Stimulated activated CD8-positive, alpha-beta memory T cell treated with anti-CD3 and anti-CD28 coated beads, Interleukin-12 subunit alpha, Interleukin-12 subunit beta, amount 100 ng/mL, for 24 hours (primary cell): Measurements from ENCODE around the gene ZNF862.

Experiments used
- DNase-seq: peaks from one replicate; pipeline ENCODE4 v3.0.0-alpha.2; 2020; ENCODE audit errors: extremely low read depth

ZNF862 gene

GRCh38 chr7:149838224-149838991 lies at the start of gene ZNF862:
ZNF862 (plus strand) TSS chr7:149838375; CDS start chr7:149838612, 237 bp downstream.
- DNase-seq, result peak; percentile 92

DNA sequence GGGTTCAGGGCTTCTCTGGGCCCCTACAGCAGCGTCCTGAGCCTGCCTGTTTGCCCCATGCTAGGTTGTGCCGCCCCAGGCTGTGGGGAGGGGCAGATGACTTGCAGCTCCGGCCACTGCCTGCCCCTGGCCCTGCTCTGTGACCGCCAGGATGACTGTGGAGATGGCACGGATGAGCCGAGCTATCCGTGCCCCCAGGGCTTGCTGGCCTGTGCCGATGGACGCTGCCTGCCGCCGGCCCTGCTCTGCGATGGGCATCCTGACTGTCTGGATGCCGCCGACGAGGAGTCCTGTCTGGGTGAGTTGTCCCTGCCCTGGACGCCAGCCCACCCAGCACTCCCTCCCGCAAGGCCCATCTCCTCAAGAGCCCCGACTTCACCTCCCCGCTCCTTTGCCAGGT lies 49.1 kb upstream of the ZNF862 start:
- DNase-seq, result no peak

DNA sequence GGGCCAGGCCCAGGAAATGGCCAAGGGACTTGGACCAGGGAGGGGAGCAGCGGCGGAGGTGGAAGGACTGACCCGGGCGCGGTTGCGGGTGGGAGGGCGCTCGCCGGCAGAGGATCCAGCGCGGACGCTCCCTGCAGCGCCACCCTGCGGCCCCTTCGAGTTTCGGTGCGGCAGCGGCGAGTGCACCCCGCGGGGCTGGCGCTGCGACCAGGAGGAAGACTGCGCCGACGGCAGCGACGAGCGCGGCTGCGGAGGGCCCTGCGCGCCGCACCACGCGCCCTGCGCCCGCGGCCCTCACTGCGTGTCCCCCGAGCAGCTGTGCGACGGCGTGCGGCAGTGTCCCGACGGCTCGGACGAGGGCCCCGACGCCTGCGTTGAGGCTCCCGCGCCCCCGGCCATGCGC lies 48.0 kb upstream of the ZNF862 start:
- DNase-seq, result no peak

GRCh38 chr7:149790754-149791360 lies 47.3 kb upstream of the ZNF862 start:
- no peak for DNase-seq

DNA sequence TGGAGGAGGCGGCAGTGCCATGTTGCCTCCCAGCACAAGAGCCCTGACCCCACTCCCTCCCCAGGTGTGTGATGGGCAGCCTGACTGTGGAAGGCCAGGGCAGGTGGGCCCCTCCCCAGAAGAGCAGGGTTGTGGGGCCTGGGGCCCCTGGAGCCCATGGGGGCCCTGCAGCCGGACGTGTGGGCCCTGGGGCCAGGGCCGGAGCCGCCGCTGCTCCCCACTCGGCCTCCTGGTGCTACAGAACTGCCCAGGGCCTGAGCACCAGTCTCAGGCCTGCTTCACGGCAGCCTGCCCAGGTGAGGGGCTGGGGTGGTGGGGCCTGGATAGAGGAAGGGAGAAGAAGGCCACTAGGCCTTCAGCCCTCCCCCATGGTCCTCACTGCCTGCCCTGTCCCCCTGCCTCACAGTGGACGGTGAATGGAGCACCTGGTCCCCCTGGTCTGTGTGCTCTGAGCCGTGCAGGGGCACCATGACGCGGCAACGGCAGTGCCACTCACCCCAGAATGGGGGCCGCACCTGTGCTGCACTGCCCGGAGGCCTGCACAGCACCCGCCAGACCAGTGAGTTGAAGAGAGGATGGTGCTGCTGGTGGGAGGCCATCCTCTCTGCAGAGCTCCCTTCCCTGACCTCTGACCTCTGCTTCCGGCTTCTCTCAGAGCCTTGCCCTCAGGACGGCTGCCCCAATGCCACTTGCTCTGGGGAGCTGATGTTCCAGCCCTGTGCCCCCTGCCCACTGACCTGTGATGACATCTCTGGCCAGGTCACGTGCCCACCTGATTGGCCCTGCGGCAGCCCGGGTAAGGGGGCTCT lies 46.6 kb upstream of the ZNF862 start:
- no peak for DNase-seq

DNA sequence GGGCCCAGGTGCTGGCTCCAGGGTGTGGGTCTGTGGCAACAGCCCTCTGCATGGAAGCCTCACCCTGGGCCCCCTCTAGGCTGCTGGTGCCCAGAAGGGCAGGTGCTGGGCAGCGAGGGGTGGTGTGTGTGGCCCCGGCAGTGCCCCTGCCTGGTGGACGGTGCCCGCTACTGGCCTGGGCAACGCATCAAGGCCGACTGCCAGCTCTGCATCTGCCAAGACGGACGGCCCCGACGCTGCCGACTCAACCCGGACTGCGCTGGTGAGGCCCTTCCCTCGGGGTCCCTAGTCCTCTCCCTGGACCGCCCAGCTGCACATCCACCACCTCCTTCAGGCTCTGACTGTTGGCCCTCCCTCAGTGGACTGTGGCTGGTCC lies 46.0 kb upstream of the ZNF862 start:
- no peak for DNase-seq

DNA sequence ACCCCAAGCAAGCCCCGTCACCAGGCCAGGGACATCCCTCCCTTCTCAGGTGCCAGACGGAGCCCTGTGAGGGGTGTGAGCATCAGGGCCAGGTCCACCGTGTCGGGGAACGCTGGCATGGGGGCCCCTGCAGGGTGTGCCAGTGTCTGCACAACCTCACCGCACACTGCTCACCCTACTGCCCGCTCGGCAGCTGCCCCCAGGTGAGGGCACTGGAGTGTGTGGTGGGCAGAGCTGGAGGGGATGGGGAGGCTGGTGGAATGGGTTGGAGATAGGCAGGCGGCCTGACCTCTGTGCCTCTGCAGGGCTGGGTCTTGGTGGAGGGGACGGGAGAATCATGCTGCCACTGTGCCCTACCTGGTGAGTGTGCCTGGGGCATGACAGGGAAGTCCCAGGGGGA lies 44.9 kb upstream of the ZNF862 start:
- DNase-seq, result no peak

DNA sequence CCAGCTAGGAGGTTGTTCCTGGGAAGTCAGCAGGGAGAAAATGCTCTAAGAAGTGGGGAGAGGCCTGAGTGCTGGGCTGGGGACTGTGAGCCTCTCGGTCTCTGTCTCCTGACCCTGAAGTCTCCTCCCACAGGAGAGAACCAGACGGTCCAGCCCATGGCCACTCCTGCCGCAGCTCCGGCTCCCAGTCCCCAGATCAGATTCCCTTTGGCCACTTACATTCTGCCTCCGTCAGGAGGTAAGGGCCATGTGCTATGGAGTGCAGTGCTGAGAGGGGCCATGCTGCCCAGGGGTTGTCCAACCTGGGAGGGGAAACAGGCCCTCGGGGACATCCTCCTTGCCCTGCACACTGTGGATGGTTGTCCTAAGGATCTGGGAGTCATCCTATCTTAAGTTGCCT lies 43.5 kb upstream of the ZNF862 start:
- no peak for DNase-seq

DNA sequence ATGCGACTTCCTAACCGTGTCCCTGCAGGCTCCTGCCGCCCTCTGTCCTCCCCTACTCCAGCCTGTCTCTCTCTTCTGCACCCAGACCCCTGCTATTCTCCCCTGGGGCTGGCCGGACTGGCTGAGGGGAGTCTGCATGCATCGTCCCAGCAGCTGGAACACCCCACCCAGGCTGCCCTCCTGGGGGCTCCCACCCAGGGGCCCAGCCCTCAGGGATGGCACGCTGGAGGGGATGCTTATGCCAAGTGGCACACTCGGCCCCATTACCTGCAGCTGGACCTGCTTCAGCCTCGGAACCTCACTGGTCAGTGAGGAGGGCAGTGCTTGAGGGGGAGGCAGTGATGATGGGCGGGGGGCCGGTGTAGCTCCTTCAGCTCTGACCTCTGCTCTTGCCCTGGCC lies 43.0 kb upstream of the ZNF862 start:
- DNase-seq, result no peak

- DNase-seq, result no peak
Observed at GRCh38 chr7:149796287-149796860, 41.8 kb upstream of the ZNF862 start.

DNA sequence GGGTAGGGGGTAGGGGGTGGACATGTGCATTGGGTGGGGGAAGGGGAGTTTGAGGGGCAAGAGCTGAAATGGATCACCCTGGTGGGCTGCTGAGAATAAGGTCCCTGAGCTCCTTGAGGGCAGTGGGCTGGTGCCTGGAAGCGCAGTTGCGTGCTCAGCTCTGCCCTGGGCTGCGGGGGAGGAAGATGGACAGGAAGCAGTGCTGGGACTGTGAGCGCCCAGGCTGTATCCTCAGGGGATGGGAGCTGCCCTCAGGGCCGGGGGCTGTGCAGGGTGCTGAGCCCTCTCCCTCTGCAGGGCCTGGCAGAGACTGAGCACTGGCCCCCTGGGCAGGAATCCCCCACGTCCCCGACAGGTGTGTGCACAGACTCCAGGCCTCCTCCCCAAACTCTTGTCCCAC lies 40.4 kb upstream of the ZNF862 start:
- no peak for DNase-seq

DNA sequence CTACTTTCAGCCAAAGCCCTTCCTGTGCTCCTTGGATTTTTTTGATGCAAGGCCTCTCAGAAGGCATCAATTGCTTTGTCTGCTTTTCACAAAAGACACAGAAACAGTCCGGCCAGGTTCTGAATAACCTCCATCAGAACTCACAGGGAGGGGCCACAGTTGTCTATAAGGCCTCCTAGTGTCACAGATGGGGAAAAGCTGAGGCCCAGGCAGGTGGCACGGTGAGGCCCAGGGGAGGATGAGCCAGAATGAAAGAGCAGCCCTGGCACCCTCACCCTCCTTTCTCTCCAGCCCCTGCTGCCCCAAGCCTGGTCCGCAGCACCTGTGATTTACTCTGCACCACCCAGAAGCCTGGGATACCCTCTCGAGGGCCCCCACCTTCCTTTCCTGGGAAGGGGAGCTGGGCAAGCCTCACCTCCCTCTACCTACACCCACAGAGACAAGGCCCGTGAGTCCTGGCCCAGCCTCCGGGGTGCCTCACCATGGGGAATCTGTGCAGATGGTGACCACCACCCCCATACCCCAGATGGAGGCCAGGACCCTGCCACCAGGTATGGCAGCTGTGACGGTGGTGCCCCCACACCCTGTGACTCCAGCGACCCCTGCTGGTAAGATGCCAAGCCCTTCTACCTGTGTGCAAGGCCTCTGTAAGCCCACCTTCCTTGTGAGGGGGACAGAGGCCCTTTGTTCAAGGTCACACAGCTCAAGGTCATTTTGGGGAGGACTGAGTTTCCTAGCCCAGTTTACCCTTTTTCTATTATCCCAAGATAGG lies 38.6 kb upstream of the ZNF862 start:
- DNase-seq, result no peak

GRCh38 chr7:149800169-149800555 lies 38.0 kb upstream of the ZNF862 start:
- DNase-seq, result no peak

GRCh38 chr7:149801002-149801566 lies 37.1 kb upstream of the ZNF862 start:
- no peak for DNase-seq

DNA sequence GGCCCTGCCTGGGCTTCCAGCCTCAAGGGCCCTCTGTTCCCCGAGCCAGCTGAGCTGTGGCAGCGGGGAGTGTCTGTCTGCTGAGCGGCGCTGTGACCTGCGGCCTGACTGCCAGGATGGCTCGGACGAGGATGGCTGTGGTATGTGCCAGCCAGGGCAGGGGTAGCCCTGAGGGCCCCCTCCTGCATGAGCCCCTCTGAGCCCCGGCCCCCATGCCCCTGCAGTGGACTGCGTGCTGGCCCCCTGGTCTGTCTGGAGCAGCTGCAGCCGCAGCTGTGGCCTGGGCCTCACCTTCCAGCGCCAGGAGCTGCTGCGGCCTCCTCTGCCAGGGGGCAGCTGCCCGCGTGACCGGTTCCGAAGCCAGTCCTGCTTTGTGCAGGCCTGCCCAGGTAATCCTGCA lies 36.4 kb upstream of the ZNF862 start:
- no peak for DNase-seq

GRCh38 chr7:149802966-149803365 lies 35.2 kb upstream of the ZNF862 start:
- no peak for DNase-seq

GRCh38 chr7:149803551-149804074 lies 34.6 kb upstream of the ZNF862 start:
- DNase-seq, result no peak

DNA sequence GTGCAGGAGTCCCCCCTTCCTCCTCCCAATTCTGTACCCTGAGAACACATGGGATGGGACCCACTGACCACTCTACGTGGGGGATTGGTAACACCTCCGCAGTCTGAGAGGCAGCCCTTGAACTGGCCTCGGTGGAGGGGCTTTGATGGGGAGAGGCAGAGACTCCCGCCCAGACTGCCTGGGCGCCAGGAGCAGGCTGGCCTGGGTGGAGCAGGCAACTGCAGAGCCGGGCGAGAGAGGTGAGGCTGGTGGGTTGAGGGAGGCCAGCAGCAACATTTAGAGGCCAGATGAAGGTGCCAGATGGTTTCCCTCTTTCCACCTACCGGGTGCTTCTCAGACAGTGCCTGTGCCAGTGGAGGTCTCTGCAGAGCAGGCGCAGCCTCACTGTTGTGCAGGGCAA lies 34.1 kb upstream of the ZNF862 start:
- no peak for DNase-seq

GRCh38 chr7:149806726-149807125 lies 31.4 kb upstream of the ZNF862 start:
- DNase-seq, result no peak

- no peak for DNase-seq
Observed at GRCh38 chr7:149808311-149808710, 29.9 kb upstream of the ZNF862 start.

DNA sequence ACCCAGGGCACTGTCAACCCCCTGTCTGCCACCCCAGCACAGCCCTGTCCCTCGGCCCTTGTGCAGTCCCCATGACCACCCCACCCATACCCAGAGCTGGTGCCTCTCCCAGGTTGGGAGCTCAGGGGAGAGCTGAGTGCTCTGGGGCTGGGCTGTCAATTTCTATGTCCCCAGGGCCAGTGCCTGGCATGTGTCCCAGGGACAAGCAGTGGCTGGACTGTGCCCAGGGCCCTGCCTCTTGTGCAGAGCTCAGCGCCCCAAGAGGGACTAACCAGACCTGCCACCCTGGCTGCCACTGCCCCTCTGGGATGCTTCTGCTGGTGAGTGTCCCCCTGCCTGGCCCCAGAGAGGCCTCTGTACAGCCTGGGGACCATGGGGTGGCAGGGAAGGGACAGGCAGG lies 29.0 kb upstream of the ZNF862 start:
- DNase-seq, result no peak
